Esophagus squamous epithelium (tissue), 5 donors: Measurements from ENCODE around the gene ENTR1. TPM values are rescaled to one million over a fixed set of nuclear protein-coding genes. Genes with fewer than 3 reads are reported as not detected.

Source experiments
- DNase-seq: peaks from one replicate; lab custom pipeline; 2025; lab: John Stamatoyannopoulos, UW
- H3K27ac ChIP-seq, 4 donors: fragments of 200-600 bp; sonication (generic); one replicate each; pipeline ENCODE4 v1.5.1; 2016 to 2019; ENCODE audit warnings: mild to moderate bottlenecking in 1 of 4
- H3K27me3 ChIP-seq, 4 donors: fragments of 200-600 bp; sonication (generic); 1 replicate in 3 of 4; 2 replicates in 1 of 4; pipeline versions ENCODE4 v1.5.1 to v1.6.0; 2017 to 2021; ENCODE audit warnings: antibody characterized with exemption in 1 of 4
- H3K36me3 ChIP-seq, 3 donors: fragments of 200-600 bp; sonication (generic); one replicate each; pipeline ENCODE4 v1.5.1; 2016 to 2019
- H3K4me1 ChIP-seq, 3 donors: fragments of 200-600 bp; sonication (generic); one replicate each; pipeline ENCODE4 v1.5.1; 2017 to 2019
- H3K4me3 ChIP-seq, 4 donors: fragments of 200-600 bp; sonication (generic); 1 replicate in 3 of 4; 2 replicates in 1 of 4; pipeline ENCODE4 v1.5.1; 2016 to 2019; ENCODE audit warnings: mild to moderate bottlenecking in 2 of 4, moderate library complexity in 1 of 4
- H3K9me3 ChIP-seq, 3 donors: fragments of 200-600 bp; sonication (generic); one replicate each; pipeline ENCODE4 v1.5.1; 2016 to 2019
- POLR2A ChIP-seq, 4 donors: fragments of 450-650 bp; IDR thresholded peaks; one replicate each; pipeline ENCODE4 v1.6.1; 2017; ENCODE audit warnings: antibody characterized with exemption in 4 of 4, mild to moderate bottlenecking in 4 of 4, moderate library complexity in 3 of 4
- WGBS, 2 donors: methylation state at CpG; one replicate each; pipeline ENCODE4 v1.1.5; 2018; 5-methylcytosine and 5-hydroxymethylcytosine counted together
- intact Hi-C: fragments of 100-400 bp; cut with DNase I; formaldehyde crosslinking; loops from one replicate; pipeline ENCODE4 v1.15.0; 2022
- total RNA-seq, 4 donors: library from RNA; depleted of rRNA; stranded (reverse); fragments of >200 nt; gene quantifications; one replicate each; pipeline ENCODE4 v1.1.0, GENCODE V29; 2016
- TF ChIP-seq, protein P1 (sequence below), 6 experiments: fragments of 450-650 bp in 4 of 6; fragments of 200-600 bp in 2 of 6; sonication (generic) in 2 of 6; IDR thresholded peaks; one replicate each; pipeline ENCODE4 v1.5.1; 2016 to 2019; ENCODE audit warnings: antibody characterized with exemption in 6 of 6, mild to moderate bottlenecking in 4 of 6, moderate library complexity in 4 of 6
- donor health status: DM: yes; HTN: yes; CAD: no.

The ENTR1 gene
- total RNA-seq, 4 donors from 2014 or later = 24.3 to 31.9 (median 28.2) TPM

- Histone ChIP-seq H3K4me3 (no peak overlapping the region), H3K27ac (no peak overlapping the region), H3K36me3 (peaks cover 44 to 78% (median 48%) of the 10 kb centered on the region in 3 donors), H3K9me3 (no peaks in the 10 kb centered on the region), H3K4me1 (no peaks in the 10 kb centered on the region), H3K27me3 (no peaks in the 10 kb centered on the region)
- TF ChIP-seq, protein P1, sequence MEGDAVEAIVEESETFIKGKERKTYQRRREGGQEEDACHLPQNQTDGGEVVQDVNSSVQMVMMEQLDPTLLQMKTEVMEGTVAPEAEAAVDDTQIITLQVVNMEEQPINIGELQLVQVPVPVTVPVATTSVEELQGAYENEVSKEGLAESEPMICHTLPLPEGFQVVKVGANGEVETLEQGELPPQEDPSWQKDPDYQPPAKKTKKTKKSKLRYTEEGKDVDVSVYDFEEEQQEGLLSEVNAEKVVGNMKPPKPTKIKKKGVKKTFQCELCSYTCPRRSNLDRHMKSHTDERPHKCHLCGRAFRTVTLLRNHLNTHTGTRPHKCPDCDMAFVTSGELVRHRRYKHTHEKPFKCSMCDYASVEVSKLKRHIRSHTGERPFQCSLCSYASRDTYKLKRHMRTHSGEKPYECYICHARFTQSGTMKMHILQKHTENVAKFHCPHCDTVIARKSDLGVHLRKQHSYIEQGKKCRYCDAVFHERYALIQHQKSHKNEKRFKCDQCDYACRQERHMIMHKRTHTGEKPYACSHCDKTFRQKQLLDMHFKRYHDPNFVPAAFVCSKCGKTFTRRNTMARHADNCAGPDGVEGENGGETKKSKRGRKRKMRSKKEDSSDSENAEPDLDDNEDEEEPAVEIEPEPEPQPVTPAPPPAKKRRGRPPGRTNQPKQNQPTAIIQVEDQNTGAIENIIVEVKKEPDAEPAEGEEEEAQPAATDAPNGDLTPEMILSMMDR (IDR thresholded peaks at IDR 0.05) = no peak
- TF ChIP-seq POLR2A (IDR thresholded peaks at IDR 0.05) = no peak
- 86 to 91% methylated on average over 2 to 14 of the region's 26 CpGs for WGBS, 2 donors
- intact Hi-C loops = no loop called here
- DNase-seq = no peak
Measured at GRCh38 chr9:136422876-136423275, 12.5 kb upstream of the ENTR1 start.

- Histone ChIP-seq H3K27ac (no peak overlapping the region), H3K9me3 (no peaks in the 10 kb centered on the region), H3K4me1 (no peaks in the 10 kb centered on the region), H3K27me3 (no peaks in the 10 kb centered on the region), H3K4me3 (no peak overlapping the region), H3K36me3 (peaks cover 51 to 87% (median 59%) of the 10 kb centered on the region in 3 donors)
- intact Hi-C loops = no loop called here
- no peak for TF ChIP-seq POLR2A (IDR thresholded peaks at IDR 0.05)
- TF ChIP-seq, protein P1 (IDR thresholded peaks at IDR 0.05) = no peak
- DNase-seq = no peak
- 89 to 98% methylated on average over 8 to 12 of the region's 21 CpGs for WGBS, 2 donors
Measured at GRCh38 chr9:136421791-136422190, 11.4 kb upstream of the ENTR1 start.

GRCh38 chr9:136419092-136419420, 8.6 kb upstream of the ENTR1 start:
- TF ChIP-seq POLR2A (IDR thresholded peaks at IDR 0.05) = no peak
- TF ChIP-seq, protein P1 (IDR thresholded peaks at IDR 0.05) = no peak
- Histone ChIP-seq H3K36me3 (peaks cover 57 to 100% (median 80%) of the 10 kb centered on the region in 3 donors), H3K4me3 (no peak overlapping the region), H3K4me1 (no peaks in the 10 kb centered on the region), H3K9me3 (no peaks in the 10 kb centered on the region), H3K27ac (no peak overlapping the region), H3K27me3 (no peaks in the 10 kb centered on the region)
- intact Hi-C loops = no loop called here
- 88 to 94% methylated on average over 6 to 8 of the region's 12 CpGs for whole genome bisulfite sequencing, 2 donors
- no peak for DNase-seq

- intact Hi-C loops = no loop called here
- no peaks in the 10 kb centered on the region for H3K4me1 ChIP-seq
- no peaks in the 10 kb centered on the region for H3K27me3 ChIP-seq
- H3K4me3 ChIP-seq = no peak overlapping the region
- no peaks in the 10 kb centered on the region for H3K9me3 ChIP-seq
- no peak overlapping the region for H3K27ac ChIP-seq
- H3K36me3 ChIP-seq = peaks cover 57 to 100% (median 81%) of the 10 kb centered on the region in 3 donors
- no peak for DNase-seq
- no peak for TF ChIP-seq POLR2A (IDR thresholded peaks at IDR 0.05)
- TF ChIP-seq, protein P1 (IDR thresholded peaks at IDR 0.05) = no peak
- WGBS, 2 donors = 74 to 87% methylated on average over 8 to 11 of the region's 48 CpGs
Measured at GRCh38 chr9:136418182-136419091, 8.0 kb upstream of the ENTR1 start.

- Histone ChIP-seq H3K27ac (no peak overlapping the region), H3K4me1 (peaks cover 1 to 10% (median 2%) of the 10 kb centered on the region in 3 donors), H3K36me3 (peaks cover 42 to 100% (median 68%) of the 10 kb centered on the region in 3 donors), H3K27me3 (no peaks in the 10 kb centered on the region), H3K9me3 (no peaks in the 10 kb centered on the region), H3K4me3 (no peak overlapping the region)
- intact Hi-C loops = no loop called here
- DNase-seq = no peak
- 96 to 97% methylated on average over 11 to 12 of the region's 19 CpGs for WGBS, 2 donors
- TF ChIP-seq, protein P1 (IDR thresholded peaks at IDR 0.05) = no peak
- TF ChIP-seq POLR2A (IDR thresholded peaks at IDR 0.05) = no peak
Measured at GRCh38 chr9:136416914-136417313, 6.5 kb upstream of the ENTR1 start.
